ENCODE measurements around the gene MAP1S. TPM values are rescaled to one million over a fixed set of nuclear protein-coding genes. Genes with fewer than 3 reads are reported as not detected.

MAP1S gene
- total and polyA plus RNA-seq, 2 of the 8 experiments (the other 6 are each of a cell fraction or from before 2014, with no cell fraction given), result 66.7 to 115 TPM

DNA sequence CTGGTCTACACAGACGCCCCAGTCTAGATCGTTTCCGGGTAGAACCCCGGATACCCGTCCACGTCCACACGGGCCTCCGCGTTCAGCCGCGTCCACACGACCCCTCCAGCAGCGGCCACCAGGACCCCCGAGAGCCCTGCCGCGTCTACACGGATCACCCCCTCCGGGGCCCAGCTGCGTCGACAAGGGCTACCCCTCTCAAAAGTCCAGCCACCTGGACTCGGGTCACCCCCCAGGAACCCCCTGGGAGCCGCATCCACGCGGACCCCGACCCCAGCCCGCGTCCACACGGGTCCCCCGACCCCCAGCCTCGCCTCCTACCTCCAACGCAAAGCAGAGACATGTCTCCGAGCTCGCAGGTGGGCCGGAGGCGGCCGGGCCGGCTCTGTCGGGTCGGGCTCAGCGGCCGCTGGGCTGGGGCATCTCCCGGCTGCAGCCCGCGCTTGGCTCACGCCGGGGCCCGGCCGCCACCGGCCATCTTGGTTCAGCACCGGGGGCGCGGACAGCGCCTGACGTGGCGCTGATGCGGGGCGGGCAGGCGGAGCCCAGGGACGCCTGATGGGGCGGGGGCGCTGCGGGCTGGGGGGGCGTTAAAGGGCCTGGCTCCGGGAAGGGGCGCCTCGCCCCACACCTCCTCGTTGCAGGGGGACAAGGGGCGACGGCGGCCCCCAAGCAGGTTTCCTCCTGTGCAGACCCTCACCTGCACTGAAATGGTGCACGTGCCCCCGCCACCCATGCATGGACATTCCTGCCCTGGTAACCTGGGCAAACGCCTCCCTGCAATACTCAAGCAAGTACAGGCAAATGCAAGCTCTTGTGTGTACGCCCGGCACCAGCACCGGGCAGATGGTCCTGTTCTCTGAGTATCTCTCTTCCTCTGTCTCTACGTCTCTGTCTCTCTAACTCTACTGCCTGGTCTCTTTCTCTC lies 31.2 kb upstream of the MAP1S start, which contains the start of gene UNC13A:
Gene UNC13A, minus strand, starts transcription at position 498 of the 928 bp plus-strand sequence. Its CDS starts 155 bp downstream, at position 343.
- peak within 1 kb of the TSS; percentile 67 for H4K5ac ChIP-seq (ENCODE audit: insufficient read length, low read depth, low read length)
- peak within 1 kb of the TSS; percentile 94 for H2BK15ac ChIP-seq (ENCODE audit: low read length)
- DNase-seq (ENCODE audit: low read depth in 1 of 2, low spot score in 2 of 2), result peak in 1 of 2 experiments; percentile 98
- H3K9me3 ChIP-seq (ENCODE audit: insufficient read depth in 2 of 2, low read depth in 1 of 2, low read length in 1 of 2), result no peaks in the 10 kb centered on the region
- peak within 1 kb of the TSS; percentile 92 for H2BK120ac ChIP-seq (replicated peaks; ENCODE audit: low read depth, low read length)
- H4K91ac ChIP-seq (replicated peaks; ENCODE audit: insufficient read length, low read length), result peak within 1 kb of the TSS; percentile 86
- no peaks in the 10 kb centered on the region for H3K27me3 ChIP-seq (replicated peaks in 1 of 4; ENCODE audit: control insufficient read depth in 3 of 4, extremely low read depth in 1 of 4, insufficient read depth in 3 of 4, low read length in 3 of 4)
- ChIA-PET POLR2A (ENCODE audit: partially characterized antibody) (interaction anchor here (1.0 to 2.3 kb wide), 5 partner anchors 9 to 82 kb away, joined by 4 to 7 read pairs (median 5); no protein-coding TSS in a partner anchor), CTCF (ENCODE audit: partially characterized antibody) (interaction anchor here (0.6 to 3.4 kb wide), 9 partner anchors 11 to 650 kb away, joined by 3 to 16 read pairs (median 4); no protein-coding TSS in a partner anchor)
- H3K27ac ChIP-seq (ENCODE audit: low read depth, low read length), result no peak within 1 kb of the TSS
- H3K23me2 ChIP-seq (ENCODE audit: low read depth, low read length), result peaks cover 15% of the 10 kb centered on the region
- peak within 1 kb of the TSS; percentile 88 to 90 for H3K4me2 ChIP-seq (ENCODE audit: insufficient read depth in 1 of 2, low read depth in 2 of 2, low read length in 2 of 2)
- H2BK12ac ChIP-seq (ENCODE audit: low read depth, low read length), result peak within 1 kb of the TSS; percentile 96
- H3K36me3 ChIP-seq (ENCODE audit: control insufficient read depth in 2 of 4, insufficient read depth in 4 of 4, low read length in 3 of 4), result no peaks in the 10 kb centered on the region
- peaks cover 0 to 8% of the 10 kb centered on the region in 2 experiments for H4K20me1 ChIP-seq (replicated peaks in 1 of 2; ENCODE audit: control insufficient read depth in 1 of 2, insufficient read depth in 2 of 2, low read length in 2 of 2)
- peak within 1 kb of the TSS; percentile 99 for H3K18ac ChIP-seq (ENCODE audit: extremely low read depth, low read length)
- H2AFZ ChIP-seq (ENCODE audit: low read length), result 0 out of 2 replicates have a peak within 1 kb of the TSS, but pooled peaks have one; percentile 23
- H3K56ac ChIP-seq (replicated peaks; ENCODE audit: insufficient read length, low read depth, low read length), result peak within 1 kb of the TSS; percentile 67
- H3K14ac ChIP-seq (ENCODE audit: insufficient read length), result no peak within 1 kb of the TSS
- peak within 1 kb of the TSS; percentile 97; the same call in 1 of the 2 replicates for H2AK5ac ChIP-seq (ENCODE audit: low read depth, low read length)
- peaks cover 14 to 29% of the 10 kb centered on the region in 2 experiments for H3K79me2 ChIP-seq (ENCODE audit: control insufficient read depth in 1 of 2, insufficient read depth in 2 of 2, low read length in 2 of 2)
- H2BK5ac ChIP-seq (ENCODE audit: low read depth, low read length), result peak within 1 kb of the TSS; percentile 99
- H3K23ac ChIP-seq (ENCODE audit: insufficient read length), result no peak within 1 kb of the TSS
- peak within 1 kb of the TSS; percentile 87 for H2BK20ac ChIP-seq (ENCODE audit: low read length)
- 2% methylated on average over 27 of the region's 77 CpGs; no CpG with 5 or more reads in 1 of the 2 experiments for whole genome bisulfite sequencing, 2 experiments (ENCODE audit: extremely low coverage in 1 of 2, insufficient coverage in 1 of 2, insufficient read length in 1 of 2, insufficient replicate concordance in 2 of 2, low coverage in 1 of 2, low lambda C conversion rate in 2 of 2, missing lambda C conversion rate in 1 of 2)
- H3K79me1 ChIP-seq (ENCODE audit: low read depth, low read length), result peaks cover 6% of the 10 kb centered on the region
- peak within 1 kb of the TSS; percentile 69 for H4K8ac ChIP-seq (ENCODE audit: extremely low read depth, insufficient read depth, low read length)
- H3K4me3 ChIP-seq (ENCODE audit: extremely low read depth in 1 of 4, insufficient read depth in 2 of 4, low read depth in 3 of 4, low read length in 4 of 4), result peak within 1 kb of the TSS; percentile 72 to 97 (median 84)
- peak within 1 kb of the TSS; percentile 34 to 51 (median 48); a peak in 5 of 7 replicates for H3K9ac ChIP-seq (replicated peaks in 1 of 4; ENCODE audit: extremely low read depth in 1 of 4, low read depth in 3 of 4, low read length in 3 of 4)
- FAIRE-seq, result no peak
- peaks cover 5 to 15% (median 11%) of the 10 kb centered on the region in 4 experiments for H3K4me1 ChIP-seq (replicated peaks in 1 of 4; ENCODE audit: control insufficient read depth in 3 of 4, insufficient read depth in 4 of 4, low read length in 3 of 4)
- H3K4ac ChIP-seq (replicated peaks; ENCODE audit: insufficient read length, low read depth, low read length), result peak within 1 kb of the TSS; percentile 86
- TF ChIP-seq, protein P1, sequence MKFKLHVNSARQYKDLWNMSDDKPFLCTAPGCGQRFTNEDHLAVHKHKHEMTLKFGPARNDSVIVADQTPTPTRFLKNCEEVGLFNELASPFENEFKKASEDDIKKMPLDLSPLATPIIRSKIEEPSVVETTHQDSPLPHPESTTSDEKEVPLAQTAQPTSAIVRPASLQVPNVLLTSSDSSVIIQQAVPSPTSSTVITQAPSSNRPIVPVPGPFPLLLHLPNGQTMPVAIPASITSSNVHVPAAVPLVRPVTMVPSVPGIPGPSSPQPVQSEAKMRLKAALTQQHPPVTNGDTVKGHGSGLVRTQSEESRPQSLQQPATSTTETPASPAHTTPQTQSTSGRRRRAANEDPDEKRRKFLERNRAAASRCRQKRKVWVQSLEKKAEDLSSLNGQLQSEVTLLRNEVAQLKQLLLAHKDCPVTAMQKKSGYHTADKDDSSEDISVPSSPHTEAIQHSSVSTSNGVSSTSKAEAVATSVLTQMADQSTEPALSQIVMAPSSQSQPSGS (IDR thresholded peaks at IDR 0.05; ENCODE audit: low read length), result no peak
- TF ChIP-seq PHF8 (conservative IDR thresholded peaks at IDR 0.05; ENCODE audit: low read depth, low read length) (peak; percentile 3; the same call in 1 of the 2 replicates), SAP30 (IDR thresholded peaks at IDR 0.05; ENCODE audit: insufficient read depth, insufficient replicate concordance, low read length) (peak; percentile 52), CREB1 (IDR thresholded peaks at IDR 0.05) (peak; percentile 90), KDM4A (IDR thresholded peaks at IDR 0.05; ENCODE audit: low read depth, low read length, severe bottlenecking) (peak; percentile 2)
- TF ChIP-seq, protein P2, sequence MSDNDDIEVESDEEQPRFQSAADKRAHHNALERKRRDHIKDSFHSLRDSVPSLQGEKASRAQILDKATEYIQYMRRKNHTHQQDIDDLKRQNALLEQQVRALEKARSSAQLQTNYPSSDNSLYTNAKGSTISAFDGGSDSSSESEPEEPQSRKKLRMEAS (IDR thresholded peaks at IDR 0.05), result peak; percentile 53
- TF ChIP-seq, protein P3, sequence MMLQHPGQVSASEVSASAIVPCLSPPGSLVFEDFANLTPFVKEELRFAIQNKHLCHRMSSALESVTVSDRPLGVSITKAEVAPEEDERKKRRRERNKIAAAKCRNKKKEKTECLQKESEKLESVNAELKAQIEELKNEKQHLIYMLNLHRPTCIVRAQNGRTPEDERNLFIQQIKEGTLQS (IDR thresholded peaks at IDR 0.05; ENCODE audit: insufficient read depth, low read depth, low read length), result no peak
